Stimulated activated naive B cell treated with anti-CD40 and anti-IgM and Interleukin-4, amounts not matched to agents 10 μg/mL and 1 μg/mL and 100 μg/mL, for 72 hours (primary cell): ENCODE measurements around the gene GRIA1.
"Not testable (repeated sequence)": the region's sequence is repeated elsewhere in the genome, so short reads cannot be mapped to it uniquely, and the experiment has no call there.

Source experiments
- ATAC-seq, 2 donors: fragments of 150-1000 bp; cut with Tn5 transposase; replicated peaks; 2 replicates each; pipeline ENCODE4 v1.10.0; 2021; ENCODE audit warnings: moderate library complexity in 1 of 2
- DNase-seq: peaks from one replicate; pipeline ENCODE4 v3.0.0; 2021
- H3K27ac Mint-ChIP-seq: one replicate; pipeline ENCODE4 v1.8.0; 2022; ENCODE audit warnings: mild to moderate bottlenecking, mixed read lengths
- H3K27me3 Mint-ChIP-seq, 2 donors: one replicate each; pipeline ENCODE4 v1.8.0; 2022; ENCODE audit warnings: mixed read lengths in 2 of 2
- H3K36me3 Mint-ChIP-seq, 2 donors: one replicate each; pipeline ENCODE4 v1.8.0; 2022; ENCODE audit warnings: mixed read lengths in 2 of 2, mild to moderate bottlenecking in 1 of 2
- H3K4me1 Mint-ChIP-seq, 2 donors: one replicate each; pipeline ENCODE4 v1.8.0; 2022; ENCODE audit warnings: mixed read lengths in 2 of 2, mild to moderate bottlenecking in 1 of 2
- H3K4me3 Mint-ChIP-seq, 2 donors: one replicate each; pipeline ENCODE4 v1.8.0; 2022; ENCODE audit warnings: mild to moderate bottlenecking in 2 of 2, mixed read lengths in 2 of 2, moderate library complexity in 1 of 2
- H3K9me3 Mint-ChIP-seq, 2 donors: one replicate each; pipeline ENCODE4 v1.8.0; 2022; ENCODE audit warnings: mixed read lengths in 2 of 2, mild to moderate bottlenecking in 1 of 2

GRIA1 gene

GRCh38 chr5:153807801-153808200 is 317.3 kb downstream of the GRIA1 start:
- no peaks in the 10 kb centered on the region for H3K4me1 Mint-ChIP-seq
- H3K9me3 Mint-ChIP-seq = peaks cover 0 to 3% of the 10 kb centered on the region in 2 donors
- H3K4me3 Mint-ChIP-seq = no peak overlapping the region
- H3K36me3 Mint-ChIP-seq = no peaks in the 10 kb centered on the region
- no peak overlapping the region for H3K27ac Mint-ChIP-seq
- ATAC-seq (no peak), DNase-seq (no peak)
- H3K27me3 Mint-ChIP-seq = no peaks in the 10 kb centered on the region

- Mint-ChIP-seq H3K9me3 (peaks cover 0 to 1% of the 10 kb centered on the region in 2 donors), H3K27ac (no peak overlapping the region), H3K4me3 (no peak overlapping the region), H3K36me3 (no peaks in the 10 kb centered on the region), H3K4me1 (no peaks in the 10 kb centered on the region), H3K27me3 (no peaks in the 10 kb centered on the region)
- no peak for ATAC-seq
- DNase-seq = no peak
These were observed 318.7 kb downstream of the GRIA1 start for GRCh38 chr5:153809166-153809565.

- H3K4me3 Mint-ChIP-seq = no peak overlapping the region
- no peak overlapping the region for H3K27ac Mint-ChIP-seq
- no peak for DNase-seq
These were observed 323.4 kb downstream of the GRIA1 start for GRCh38 chr5:153813901-153814300.

GRCh38 chr5:153816870-153817269 is 326.4 kb downstream of the GRIA1 start:
- Mint-ChIP-seq H3K36me3 (no peaks in the 10 kb centered on the region), H3K4me3 (no peak overlapping the region)

More at GRCh38 chr5:153813901-153814300, 323.4 kb downstream of the GRIA1 start:
- Mint-ChIP-seq H3K36me3 (no peaks in the 10 kb centered on the region), H3K4me1 (no peaks in the 10 kb centered on the region), H3K27me3 (no peaks in the 10 kb centered on the region), H3K9me3 (peaks cover 0 to 3% of the 10 kb centered on the region in 2 donors)
- ATAC-seq = no peak

GRCh38 chr5:153818626-153819025 is 328.2 kb downstream of the GRIA1 start:
- Mint-ChIP-seq H3K4me1 (no peaks in the 10 kb centered on the region), H3K4me3 (no peak overlapping the region), H3K36me3 (no peaks in the 10 kb centered on the region), H3K27me3 (no peaks in the 10 kb centered on the region), H3K27ac (no peak overlapping the region), H3K9me3 (peaks cover 0 to 1% of the 10 kb centered on the region in 2 donors)
- DNase-seq (no peak), ATAC-seq (no peak)

More at GRCh38 chr5:153816870-153817269, 326.4 kb downstream of the GRIA1 start:
- ATAC-seq (no peak), DNase-seq (no peak)
- Mint-ChIP-seq H3K27ac (no peak overlapping the region), H3K9me3 (peaks cover 0 to 1% of the 10 kb centered on the region in 2 donors), H3K4me1 (no peaks in the 10 kb centered on the region), H3K27me3 (no peaks in the 10 kb centered on the region)

GRCh38 chr5:153823036-153823435 is 332.6 kb downstream of the GRIA1 start:
- ATAC-seq (no peak), DNase-seq (no peak)
- peaks cover 0 to 1% of the 10 kb centered on the region in 2 donors for H3K9me3 Mint-ChIP-seq
- no peak overlapping the region for H3K27ac Mint-ChIP-seq
- H3K4me3 Mint-ChIP-seq = no peak overlapping the region
- no peaks in the 10 kb centered on the region for H3K36me3 Mint-ChIP-seq
- H3K4me1 Mint-ChIP-seq = no peaks in the 10 kb centered on the region
- H3K27me3 Mint-ChIP-seq = no peaks in the 10 kb centered on the region

- ATAC-seq = no peak
- no peaks in the 10 kb centered on the region for H3K4me1 Mint-ChIP-seq
- H3K27me3 Mint-ChIP-seq = no peaks in the 10 kb centered on the region
- H3K27ac Mint-ChIP-seq = no peak overlapping the region
- peaks cover 4 to 5% of the 10 kb centered on the region in 2 donors for H3K9me3 Mint-ChIP-seq
- no peaks in the 10 kb centered on the region for H3K36me3 Mint-ChIP-seq
- no peak for DNase-seq
- H3K4me3 Mint-ChIP-seq = no peak overlapping the region
These were observed 334.4 kb downstream of the GRIA1 start for GRCh38 chr5:153824909-153825308.

- H3K36me3 Mint-ChIP-seq = no peaks in the 10 kb centered on the region
- H3K4me3 Mint-ChIP-seq = no peak overlapping the region
- DNase-seq (no peak), ATAC-seq (no peak)
- H3K9me3 Mint-ChIP-seq = peaks cover 4 to 7% of the 10 kb centered on the region in 2 donors
- no peaks in the 10 kb centered on the region for H3K27me3 Mint-ChIP-seq
- no peaks in the 10 kb centered on the region for H3K4me1 Mint-ChIP-seq
- no peak overlapping the region for H3K27ac Mint-ChIP-seq
These were observed 336.9 kb downstream of the GRIA1 start for GRCh38 chr5:153827397-153827796.

- Mint-ChIP-seq H3K36me3 (no peaks in the 10 kb centered on the region), H3K4me3 (no peak overlapping the region), H3K4me1 (no peaks in the 10 kb centered on the region), H3K27ac (no peak overlapping the region), H3K27me3 (no peaks in the 10 kb centered on the region), H3K9me3 (peaks cover 4 to 7% of the 10 kb centered on the region in 2 donors)
- ATAC-seq (no peak), DNase-seq (no peak)
These were observed 339.1 kb downstream of the GRIA1 start for GRCh38 chr5:153829510-153830065.

GRCh38 chr5:153831973-153832372 is 341.5 kb downstream of the GRIA1 start:
- Mint-ChIP-seq H3K27me3 (no peaks in the 10 kb centered on the region), H3K27ac (no peak overlapping the region), H3K4me3 (no peak overlapping the region), H3K4me1 (no peaks in the 10 kb centered on the region), H3K9me3 (peaks cover 4 to 6% of the 10 kb centered on the region in 2 donors), H3K36me3 (no peaks in the 10 kb centered on the region)
- ATAC-seq (peak in 1 of 2 donors; percentile 45), DNase-seq (no peak)

- no peak overlapping the region for H3K4me3 Mint-ChIP-seq
- no peak overlapping the region for H3K27ac Mint-ChIP-seq
- DNase-seq (no peak), ATAC-seq (no peak)
- no peaks in the 10 kb centered on the region for H3K27me3 Mint-ChIP-seq
- H3K4me1 Mint-ChIP-seq = no peaks in the 10 kb centered on the region
- no peaks in the 10 kb centered on the region for H3K36me3 Mint-ChIP-seq
- peaks cover 0 to 2% of the 10 kb centered on the region in 2 donors for H3K9me3 Mint-ChIP-seq
These were observed 345.5 kb downstream of the GRIA1 start for GRCh38 chr5:153835891-153836515.

GRCh38 chr5:153849303-153850113 is 359.0 kb downstream of the GRIA1 start:
- H3K4me3 Mint-ChIP-seq, H3K27ac Mint-ChIP-seq, H3K27me3 Mint-ChIP-seq, H3K4me1 Mint-ChIP-seq, H3K36me3 Mint-ChIP-seq, ATAC-seq, DNase-seq: not testable (repeated sequence)
- H3K9me3 Mint-ChIP-seq = peaks cover 6 to 11% of the 10 kb centered on the region in 2 donors

- H3K4me3 Mint-ChIP-seq = no peak overlapping the region
- no peaks in the 10 kb centered on the region for H3K27me3 Mint-ChIP-seq
- peaks cover 0 to 2% of the 10 kb centered on the region in 2 donors for H3K9me3 Mint-ChIP-seq
- no peaks in the 10 kb centered on the region for H3K4me1 Mint-ChIP-seq
- H3K36me3 Mint-ChIP-seq = no peaks in the 10 kb centered on the region
- ATAC-seq (no peak), DNase-seq (no peak)
- no peak overlapping the region for H3K27ac Mint-ChIP-seq
These were observed 369.9 kb downstream of the GRIA1 start for GRCh38 chr5:153860195-153860886.

GRCh38 chr5:153862906-153863305 is 372.4 kb downstream of the GRIA1 start:
- ATAC-seq = peak in 1 of 2 donors; percentile 10
- H3K27me3 Mint-ChIP-seq, H3K36me3 Mint-ChIP-seq, H3K27ac Mint-ChIP-seq, DNase-seq, H3K4me1 Mint-ChIP-seq, H3K4me3 Mint-ChIP-seq, H3K9me3 Mint-ChIP-seq: not testable (repeated sequence)
